ENCODE results near the gene OVCA2.

OVCA2 gene

GRCh38 chr17:2034806-2035540 lies 6.8 kb upstream of the OVCA2 start:
- no peak for DNase-seq

GRCh38 chr17:2035541-2036488 lies 6.0 kb upstream of the OVCA2 start:
- no peak for DNase-seq

DNA sequence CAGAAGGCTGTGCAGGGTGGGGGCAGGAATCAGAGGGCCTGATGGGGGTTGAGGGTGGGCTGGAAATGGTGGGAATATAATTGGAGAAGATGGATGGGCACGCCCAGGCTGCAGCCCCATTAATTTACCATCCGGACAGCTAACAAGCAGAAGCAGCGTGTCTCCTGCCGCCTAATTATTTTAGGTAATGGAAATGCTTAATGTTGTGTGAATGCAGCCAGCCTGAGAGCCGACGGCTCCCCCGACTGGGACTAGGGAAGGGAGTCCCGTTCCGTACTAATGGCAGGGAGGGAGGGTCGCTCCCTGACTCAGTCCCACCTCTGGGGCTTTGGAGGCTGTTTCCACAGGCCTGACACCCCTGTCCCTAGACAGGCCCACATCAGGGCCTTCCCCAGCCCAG lies 4.7 kb upstream of the OVCA2 start:
- DNase-seq = no peak

GRCh38 chr17:2040219-2040827 lies 1.5 kb upstream of the OVCA2 start:
- no peak for DNase-seq

- DNase-seq = no peak
These were observed 771 bp upstream of the OVCA2 start for GRCh38 chr17:2040942-2041560.

DNA sequence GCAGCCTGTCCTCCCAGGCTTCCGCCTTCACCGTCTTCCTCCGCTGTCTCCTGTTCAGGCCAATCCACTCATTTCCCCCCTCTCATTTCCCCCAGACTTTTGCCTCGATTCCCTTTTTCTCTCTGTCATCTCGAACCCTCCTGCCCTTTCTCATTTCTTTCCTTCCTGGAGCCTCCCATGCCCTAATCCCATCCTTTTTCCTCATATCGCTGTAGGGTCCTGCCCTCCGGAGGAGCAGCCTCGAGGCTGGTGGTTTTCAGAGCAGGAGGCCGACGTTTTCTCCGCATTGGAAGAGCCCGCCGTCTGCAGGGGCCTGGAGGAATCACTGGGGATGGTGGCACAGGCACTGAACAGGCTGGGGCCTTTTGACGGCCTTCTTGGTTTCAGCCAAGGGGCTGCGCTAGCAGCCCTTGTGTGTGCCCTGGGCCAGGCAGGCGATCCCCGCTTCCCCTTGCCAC lies 597 bp downstream of the OVCA2 start:
- no peak for DNase-seq

DNA sequence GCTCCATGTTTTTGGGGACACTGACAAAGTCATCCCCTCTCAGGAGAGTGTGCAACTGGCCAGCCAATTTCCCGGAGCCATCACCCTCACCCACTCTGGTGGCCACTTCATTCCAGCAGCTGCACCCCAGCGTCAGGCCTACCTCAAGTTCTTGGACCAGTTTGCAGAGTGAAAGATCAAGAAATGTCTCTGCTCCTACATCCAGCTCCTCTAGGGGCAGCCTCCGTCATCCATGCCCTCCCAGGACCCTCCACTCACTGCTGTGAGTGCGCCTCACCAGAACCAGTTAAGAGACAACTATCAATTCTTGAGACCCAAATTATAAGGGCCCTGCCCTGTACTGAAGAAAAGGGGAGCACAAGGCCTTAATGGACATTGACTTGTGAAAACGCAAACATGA lies 1.1 kb downstream of the OVCA2 start:
- DNase-seq = no peak

DNA sequence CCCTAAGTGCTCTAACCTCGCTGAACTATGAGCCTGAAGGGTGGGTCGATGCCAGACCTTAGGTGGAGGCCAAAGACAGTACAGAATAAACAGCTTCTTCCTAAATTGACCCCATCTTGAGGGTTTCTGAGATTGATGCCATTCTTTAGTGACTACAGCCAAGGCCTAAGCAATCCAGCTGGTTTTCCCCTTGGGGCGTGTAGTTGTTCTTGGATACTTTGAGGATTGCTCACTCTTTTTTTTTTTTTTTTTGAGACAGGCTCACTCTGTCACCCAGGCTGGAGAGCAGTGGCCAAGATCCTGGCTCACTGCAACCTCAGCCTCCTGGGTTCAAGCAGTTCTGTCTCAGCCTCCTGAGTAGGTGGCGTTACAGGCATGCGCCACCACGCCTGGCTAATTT lies 2.0 kb downstream of the OVCA2 start:
- no peak for DNase-seq

- no peak for DNase-seq
These were observed 2.6 kb downstream of the OVCA2 start for GRCh38 chr17:2044263-2044894.

GRCh38 chr17:2047590-2047989 lies 5.8 kb downstream of the OVCA2 start:
- DNase-seq = no peak

GRCh38 chr17:2048805-2049204 lies 7.0 kb downstream of the OVCA2 start:
- DNase-seq = no peak

GRCh38 chr17:2049333-2050299 lies 7.8 kb downstream of the OVCA2 start:
- peak; percentile 93 for DNase-seq

- DNase-seq = peak; percentile 80
These were observed 8.7 kb downstream of the OVCA2 start for GRCh38 chr17:2050300-2051060.

DNA sequence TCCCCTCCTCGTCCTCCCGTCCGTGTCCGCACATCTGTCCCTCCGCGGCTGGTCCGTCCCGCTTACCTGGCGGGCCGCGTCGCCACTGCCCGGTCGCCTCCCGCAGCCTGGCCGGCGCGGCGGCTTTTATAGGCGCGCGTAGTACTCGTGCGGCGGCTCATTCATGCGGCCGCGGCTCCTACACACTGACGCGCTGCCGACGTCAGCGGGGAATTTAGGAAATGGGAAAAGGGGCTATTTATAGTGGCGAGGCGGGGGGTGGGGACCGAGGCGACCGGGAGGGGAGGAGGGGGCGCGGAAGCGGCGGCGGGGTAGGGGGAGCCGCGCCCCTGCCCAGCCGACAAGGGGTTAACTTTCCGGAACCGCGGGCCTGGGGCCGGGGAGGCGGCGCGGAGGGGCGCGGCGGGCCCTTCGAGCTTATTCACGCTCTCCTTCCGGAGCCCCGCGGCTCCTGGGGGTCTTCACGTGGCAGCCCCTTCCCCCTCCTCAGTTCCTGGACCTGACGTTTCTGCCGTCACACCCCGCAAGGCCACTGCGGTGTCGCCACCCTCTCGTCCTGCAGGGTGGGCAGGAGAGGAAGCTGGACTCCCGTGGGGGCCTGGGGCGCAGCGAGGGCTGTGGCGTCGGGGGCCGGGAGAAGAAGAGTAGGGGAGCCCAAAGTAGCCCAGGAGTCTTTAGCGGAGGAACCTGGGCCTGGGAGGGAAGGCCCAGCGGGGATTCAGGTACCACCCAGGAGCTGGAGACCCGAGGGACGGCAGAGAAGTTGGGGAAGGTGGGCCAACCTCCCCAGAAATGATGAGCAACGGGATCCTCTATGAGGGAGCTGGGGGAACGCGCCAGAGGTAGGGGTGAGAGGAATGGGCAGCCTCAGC lies 9.5 kb downstream of the OVCA2 start:
- DNase-seq = no peak

DNA sequence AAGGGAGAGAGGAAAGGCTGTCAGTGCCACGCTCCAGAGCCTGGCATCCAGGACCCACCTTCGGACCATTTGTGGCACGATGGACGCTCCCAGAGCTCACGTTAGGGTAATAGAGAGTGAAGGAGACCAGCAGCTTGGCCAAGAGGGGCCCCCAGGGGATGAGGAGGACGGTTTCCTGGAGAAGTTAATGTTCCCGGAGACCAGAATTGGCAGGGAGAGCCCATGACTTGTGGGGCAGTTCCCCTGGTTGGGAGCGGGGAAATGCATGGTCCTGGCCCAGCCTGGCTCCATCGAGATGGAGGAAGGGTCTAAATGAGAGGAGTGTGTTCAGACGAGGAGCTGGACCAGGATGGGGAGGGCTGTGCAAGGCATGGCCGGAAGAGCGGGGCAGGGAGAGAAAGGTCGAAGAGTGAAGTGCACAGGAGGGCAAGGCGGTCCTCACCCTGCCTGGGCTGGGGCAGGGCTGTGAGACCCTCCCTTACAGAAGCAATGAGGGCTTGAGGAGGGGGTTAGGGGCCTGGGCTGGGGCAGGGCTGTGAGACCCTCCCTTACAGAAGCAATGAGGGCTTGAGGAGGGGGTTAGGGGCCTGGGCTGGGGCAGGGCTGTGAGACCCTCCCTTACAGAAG lies 10.2 kb downstream of the OVCA2 start:
- no peak for DNase-seq

DNA sequence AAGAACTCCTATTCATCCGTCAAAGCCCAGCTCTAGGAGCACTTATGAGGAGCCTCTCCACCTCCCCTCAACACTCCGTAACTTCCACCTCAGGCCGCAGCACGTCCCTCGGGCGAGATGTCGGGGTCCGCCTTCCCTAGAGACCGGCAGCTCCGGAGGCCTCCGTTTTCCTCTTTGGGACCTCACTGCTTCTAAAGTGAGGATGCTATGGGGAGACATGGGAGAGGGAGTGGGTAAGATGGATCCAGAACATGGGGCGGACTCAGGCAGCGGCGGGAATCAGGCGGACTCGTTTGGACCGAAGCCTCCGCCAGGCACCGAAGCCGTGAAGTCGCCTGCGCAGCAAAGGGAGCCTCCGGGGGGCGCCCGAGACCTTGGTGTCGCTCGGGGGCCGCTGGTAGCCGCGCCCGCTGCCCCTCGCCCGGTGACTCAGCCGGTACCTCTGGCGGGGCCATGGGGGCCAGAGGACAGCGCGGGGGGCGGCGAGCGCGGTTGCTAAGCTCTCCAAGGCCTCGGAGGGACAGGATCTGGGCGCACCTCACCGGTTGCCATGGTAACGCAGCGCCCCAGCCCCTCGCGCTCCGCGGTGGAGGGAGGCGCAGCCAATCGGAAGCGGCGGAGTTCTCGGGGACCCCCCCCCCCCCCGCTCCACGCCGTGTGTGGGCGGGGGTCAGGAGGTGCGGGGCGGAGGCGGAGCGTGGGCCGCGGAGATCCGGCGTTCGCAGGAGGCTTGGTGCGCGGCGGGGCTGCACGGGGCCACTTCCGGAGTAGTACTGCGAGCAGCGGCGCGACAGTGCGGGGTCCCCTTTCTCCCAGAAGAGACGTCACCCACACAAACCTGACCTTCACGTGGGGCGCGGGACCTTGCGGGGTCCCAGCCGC lies 11.8 kb downstream of the OVCA2 start:
- peak; percentile 86 for DNase-seq

DNA sequence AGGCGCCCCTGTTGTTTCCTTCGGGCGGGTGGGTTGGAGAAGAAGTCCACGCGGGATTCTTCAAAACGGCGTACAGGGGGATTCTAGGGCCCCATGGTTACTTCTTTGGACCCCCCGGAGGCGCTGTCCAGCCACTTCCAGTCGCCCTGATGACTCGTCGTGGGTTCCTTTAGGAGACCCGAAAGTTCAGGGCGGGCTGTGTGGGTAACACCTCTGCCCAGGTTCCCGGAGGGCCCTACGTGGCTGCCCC lies 12.4 kb downstream of the OVCA2 start:
- no peak for DNase-seq
